Effector CD4-positive, alpha-beta T cell (primary cell): ENCODE data around the gene ALG14.

Experiments
- DNase-seq: peaks from one replicate; pipeline ENCODE4 v3.0.0-alpha.2; 2020

Gene ALG14

DNA sequence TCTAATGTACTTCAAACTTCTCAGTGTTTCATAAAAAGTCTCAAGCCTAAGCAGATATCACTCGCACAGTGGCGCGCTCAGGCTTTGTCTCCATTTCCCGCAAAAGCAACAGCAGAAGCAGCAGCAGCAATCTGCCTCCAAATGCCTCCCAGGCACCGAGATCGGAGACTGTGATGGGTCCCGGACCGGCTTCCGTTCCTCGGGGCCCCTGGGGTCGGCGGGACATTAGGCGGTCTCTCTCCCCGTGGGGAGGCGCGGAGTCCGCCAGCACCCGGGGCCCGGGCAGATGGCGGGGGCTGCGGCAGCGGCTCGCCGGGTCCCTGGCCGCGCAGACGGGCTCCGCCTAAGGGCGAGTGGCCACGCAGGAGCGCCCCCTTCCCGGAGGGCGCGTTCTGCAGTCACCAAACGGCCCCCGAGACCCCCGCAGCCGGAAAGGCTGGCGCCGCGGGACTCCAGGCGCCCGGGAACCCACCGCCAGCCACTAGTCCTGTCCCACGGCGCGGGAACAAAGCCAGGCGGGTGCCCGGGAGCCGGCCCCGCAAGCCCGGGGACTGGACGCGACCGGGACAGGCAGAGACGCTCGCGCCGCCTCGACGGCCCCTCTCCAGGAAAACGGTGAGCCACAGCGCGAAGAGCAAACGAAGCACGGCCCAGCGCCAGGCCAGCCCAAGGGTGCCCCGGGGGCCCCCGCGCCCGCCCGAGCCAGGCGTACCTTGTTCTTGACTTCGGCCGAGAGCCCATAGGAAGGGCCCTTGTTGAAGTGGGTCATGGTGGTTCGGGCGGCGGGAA is 146.4 kb downstream of the ALG14 start:
- no peak for DNase-seq

DNA sequence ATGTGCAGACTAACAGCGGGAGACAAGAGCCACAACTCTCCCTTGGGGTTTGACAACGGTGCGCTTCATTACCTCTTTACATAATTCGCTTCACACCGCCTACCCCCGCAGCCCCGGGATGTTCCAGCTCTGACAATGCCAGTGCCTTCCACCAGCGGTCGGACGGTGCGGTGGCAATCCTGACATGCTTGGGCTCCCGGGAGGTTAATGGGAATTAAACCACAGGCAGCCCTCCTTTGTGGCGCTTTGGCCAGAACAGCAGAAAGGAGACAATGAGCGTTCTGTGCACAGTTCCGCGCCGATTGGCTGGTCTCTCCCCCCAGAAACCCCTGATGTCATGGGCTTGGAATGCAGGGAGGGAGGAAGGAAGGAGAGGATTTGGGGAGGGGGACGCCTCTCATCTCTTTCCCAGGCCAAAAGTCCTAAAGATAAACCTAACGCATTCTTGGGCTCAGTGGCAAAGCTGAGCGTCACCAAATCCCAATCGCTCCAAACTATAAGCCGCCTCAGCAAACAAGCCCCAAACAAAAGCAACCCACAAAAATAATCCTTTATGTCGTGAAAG is 147.1 kb downstream of the ALG14 start:
- DNase-seq: no peak

DNA sequence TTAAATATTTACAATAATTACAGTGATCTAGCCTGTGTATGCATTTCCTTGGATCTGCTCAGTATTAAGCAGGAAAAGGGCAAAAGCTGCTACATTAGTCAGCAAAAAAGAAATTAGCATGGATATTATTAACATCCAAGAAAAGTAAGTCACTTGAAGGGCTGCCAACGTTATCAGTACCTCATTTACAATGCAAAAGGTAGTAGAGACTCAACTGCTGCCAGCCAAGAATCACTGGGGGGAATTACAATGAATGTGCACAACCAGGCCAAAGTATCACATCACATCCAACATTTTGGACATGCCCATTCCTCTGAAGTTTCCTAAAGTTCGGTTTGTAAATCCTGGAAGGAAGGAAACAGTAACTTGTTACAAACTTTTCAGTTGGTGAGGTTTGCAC is 147.7 kb downstream of the ALG14 start:
- no peak for DNase-seq
